ENCODE results near the gene HTT. TPM values are rescaled to one million over a fixed set of nuclear protein-coding genes. Genes with fewer than 3 reads are reported as not detected.

HTT gene
- total and polyA plus RNA-seq, 5 donors, result 13.0 to 25.2 (median 23.1) TPM

DNA sequence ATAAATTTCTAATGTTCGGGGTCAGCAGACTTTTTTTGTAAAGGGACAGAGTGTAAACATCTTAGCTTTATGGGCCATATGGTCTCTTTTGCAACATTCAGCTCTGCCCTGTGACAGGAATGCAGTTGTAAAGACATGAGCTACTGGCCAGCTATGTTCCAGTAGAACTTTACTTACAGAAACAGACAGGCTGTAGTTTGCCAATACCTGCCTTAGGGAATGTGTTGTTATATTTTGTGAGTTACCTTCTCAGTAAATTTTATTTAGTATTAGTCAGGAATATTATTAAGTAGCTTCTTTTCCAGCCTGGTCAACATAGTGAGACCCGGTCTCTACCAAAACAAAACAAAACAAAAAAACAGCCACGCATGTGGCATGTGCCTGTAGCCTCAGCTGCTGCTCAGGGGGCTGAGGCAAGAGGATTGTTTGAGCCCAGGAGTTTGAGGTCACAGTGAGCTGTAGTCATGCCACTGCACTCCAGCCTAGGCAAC lies 48.7 kb downstream of the HTT start:
- peak; percentile 58 to 64 for ATAC-seq

GRCh38 chr4:3124070-3124767 lies 49.7 kb downstream of the HTT start:
- 74% methylated on average over 7 of the region's 7 CpGs for WGBS
- Histone ChIP-seq H3K4me1 (ENCODE audit: control insufficient read depth, insufficient read depth, low read length) (peaks cover 4% of the 10 kb centered on the region), H3K27ac (ENCODE audit: low read length) (no peak overlapping the region)

More for the DNA sequence above, 48.7 kb downstream of the HTT start:
- no peak for DNase-seq
- Histone ChIP-seq H3K4me3 (ENCODE audit: low read length) (no peak overlapping the region), H3K9me3 (ENCODE audit: control insufficient read depth, low read length) (no peaks in the 10 kb centered on the region), H3K27me3 (ENCODE audit: control insufficient read depth, insufficient read depth) (no peaks in the 10 kb centered on the region), H3K4me1 (ENCODE audit: control insufficient read depth, insufficient read depth, low read length) (peaks cover 4% of the 10 kb centered on the region), H3K27ac (ENCODE audit: low read length) (no peak overlapping the region)
- 44% methylated on average over 3 of the region's 3 CpGs for WGBS
- intact Hi-C loops (cut with DNase I), result no loop called here

GRCh38 chr4:3127112-3127511 lies 52.6 kb downstream of the HTT start:
- intact Hi-C loops (cut with DNase I), result no loop called here
- ATAC-seq, result no peak
- 80% methylated on average over 7 of the region's 7 CpGs for WGBS

More at GRCh38 chr4:3124070-3124767, 49.7 kb downstream of the HTT start:
- H3K4me3 ChIP-seq (ENCODE audit: low read length), result no peak overlapping the region
- DNase-seq (no peak), ATAC-seq (no peak)
- intact Hi-C loops (cut with DNase I), result no loop called here
- no peaks in the 10 kb centered on the region for H3K27me3 ChIP-seq (ENCODE audit: control insufficient read depth, insufficient read depth)
- H3K9me3 ChIP-seq (ENCODE audit: control insufficient read depth, low read length), result no peaks in the 10 kb centered on the region

DNA sequence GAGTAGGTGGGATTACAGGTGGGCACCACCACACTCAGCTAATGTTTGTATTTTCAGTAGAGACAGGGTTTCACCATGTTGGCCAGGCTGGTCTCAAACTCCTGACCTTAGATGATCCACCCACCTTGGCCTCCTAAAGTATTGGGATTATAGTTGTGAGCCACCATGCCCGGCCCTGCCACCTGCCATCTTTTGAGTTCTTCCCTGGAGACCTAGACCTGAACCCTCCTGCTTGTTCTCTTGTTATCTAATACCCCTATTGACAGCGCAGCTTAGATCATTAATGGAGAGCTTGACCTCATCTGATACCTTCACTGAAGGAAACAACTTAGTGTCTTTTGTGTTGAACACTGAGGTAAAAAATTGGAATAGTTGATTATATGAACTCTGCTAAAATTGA lies 53.6 kb downstream of the HTT start:
- no peak for DNase-seq
- 95% methylated on average over 2 of the region's 2 CpGs for WGBS
- H3K9me3 ChIP-seq (ENCODE audit: control insufficient read depth, low read length), result no peaks in the 10 kb centered on the region
- H3K4me3 ChIP-seq (ENCODE audit: low read length), result no peak overlapping the region
- intact Hi-C loops (cut with DNase I), result no loop called here
- H3K4me1 ChIP-seq (ENCODE audit: control insufficient read depth, insufficient read depth, low read length), result no peaks in the 10 kb centered on the region
- ATAC-seq, result no peak
- H3K27me3 ChIP-seq (ENCODE audit: control insufficient read depth, insufficient read depth), result no peaks in the 10 kb centered on the region
- H3K27ac ChIP-seq (ENCODE audit: low read length), result no peak overlapping the region

More at GRCh38 chr4:3127112-3127511, 52.6 kb downstream of the HTT start:
- no peak for DNase-seq
- no peak overlapping the region for H3K4me3 ChIP-seq (ENCODE audit: low read length)
- H3K4me1 ChIP-seq (ENCODE audit: control insufficient read depth, insufficient read depth, low read length), result peaks cover 2% of the 10 kb centered on the region
- no peak overlapping the region for H3K27ac ChIP-seq (ENCODE audit: low read length)
- no peaks in the 10 kb centered on the region for H3K27me3 ChIP-seq (ENCODE audit: control insufficient read depth, insufficient read depth)
- no peaks in the 10 kb centered on the region for H3K9me3 ChIP-seq (ENCODE audit: control insufficient read depth, low read length)

DNA sequence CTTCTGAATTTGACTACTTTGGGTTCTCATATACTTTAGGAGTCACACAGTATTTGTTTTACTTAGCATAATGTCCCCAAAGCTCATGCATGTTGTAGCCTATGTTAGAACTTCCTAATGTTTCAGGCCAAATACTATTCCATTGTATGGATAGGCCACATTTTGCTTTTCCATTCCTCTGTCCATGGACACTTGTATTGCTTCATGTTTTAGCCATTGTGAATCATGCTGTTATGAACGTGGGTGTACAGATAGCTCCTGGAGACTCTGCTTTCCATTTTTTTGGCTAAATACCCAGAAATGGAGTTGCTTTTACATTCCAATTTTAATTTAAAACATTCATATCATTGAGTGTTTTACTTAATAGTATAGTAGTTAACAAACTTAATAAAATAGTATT lies 54.5 kb downstream of the HTT start:
- H3K27ac ChIP-seq (ENCODE audit: low read length), result no peak overlapping the region
- intact Hi-C loops (cut with DNase I), result no loop called here
- no peaks in the 10 kb centered on the region for H3K27me3 ChIP-seq (ENCODE audit: control insufficient read depth, insufficient read depth)
- DNase-seq, result no peak
- WGBS, result 60% methylated on average over 1 of the region's 1 CpG
- no peak overlapping the region for H3K4me3 ChIP-seq (ENCODE audit: low read length)
- no peaks in the 10 kb centered on the region for H3K9me3 ChIP-seq (ENCODE audit: control insufficient read depth, low read length)
- no peak for ATAC-seq
- no peaks in the 10 kb centered on the region for H3K4me1 ChIP-seq (ENCODE audit: control insufficient read depth, insufficient read depth, low read length)

GRCh38 chr4:3130201-3130600 lies 55.7 kb downstream of the HTT start:
- no peak overlapping the region for H3K4me3 ChIP-seq (ENCODE audit: low read length)
- WGBS, result 82% methylated on average over 3 of the region's 3 CpGs
- H3K27me3 ChIP-seq (ENCODE audit: control insufficient read depth, insufficient read depth), result no peaks in the 10 kb centered on the region
- ATAC-seq (no peak), DNase-seq (no peak)
- no peaks in the 10 kb centered on the region for H3K4me1 ChIP-seq (ENCODE audit: control insufficient read depth, insufficient read depth, low read length)
- intact Hi-C loops (cut with DNase I), result no loop called here
- no peaks in the 10 kb centered on the region for H3K9me3 ChIP-seq (ENCODE audit: control insufficient read depth, low read length)
- H3K27ac ChIP-seq (ENCODE audit: low read length), result no peak overlapping the region

DNA sequence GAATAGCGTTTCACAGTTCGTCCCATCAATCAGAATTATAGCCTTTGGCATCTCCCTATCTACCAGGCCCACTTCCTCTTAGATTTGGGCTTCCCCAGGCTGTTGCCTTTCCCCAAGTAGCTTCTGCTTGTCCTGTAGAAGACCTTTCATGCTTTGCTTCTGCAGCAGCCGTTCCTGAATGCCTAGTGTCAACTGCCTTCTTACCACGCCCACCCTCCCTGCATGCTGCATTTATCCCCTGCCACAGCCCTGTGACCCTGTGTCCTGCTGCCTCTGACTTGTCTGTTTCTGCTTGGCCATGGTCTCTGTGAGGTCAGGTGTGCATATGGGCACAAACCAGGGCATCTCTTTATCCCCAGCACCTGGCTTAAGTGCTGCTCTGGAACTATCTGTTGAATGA lies 56.3 kb downstream of the HTT start:
- H3K9me3 ChIP-seq (ENCODE audit: control insufficient read depth, low read length), result no peaks in the 10 kb centered on the region
- H3K4me1 ChIP-seq (ENCODE audit: control insufficient read depth, insufficient read depth, low read length), result no peaks in the 10 kb centered on the region
- no peak overlapping the region for H3K27ac ChIP-seq (ENCODE audit: low read length)
- DNase-seq (no peak), ATAC-seq (no peak)
- H3K27me3 ChIP-seq (ENCODE audit: control insufficient read depth, insufficient read depth), result no peaks in the 10 kb centered on the region
- H3K4me3 ChIP-seq (ENCODE audit: low read length), result no peak overlapping the region
- 81% methylated on average over 4 of the region's 4 CpGs for WGBS
- intact Hi-C loops (cut with DNase I), result no loop called here

DNA sequence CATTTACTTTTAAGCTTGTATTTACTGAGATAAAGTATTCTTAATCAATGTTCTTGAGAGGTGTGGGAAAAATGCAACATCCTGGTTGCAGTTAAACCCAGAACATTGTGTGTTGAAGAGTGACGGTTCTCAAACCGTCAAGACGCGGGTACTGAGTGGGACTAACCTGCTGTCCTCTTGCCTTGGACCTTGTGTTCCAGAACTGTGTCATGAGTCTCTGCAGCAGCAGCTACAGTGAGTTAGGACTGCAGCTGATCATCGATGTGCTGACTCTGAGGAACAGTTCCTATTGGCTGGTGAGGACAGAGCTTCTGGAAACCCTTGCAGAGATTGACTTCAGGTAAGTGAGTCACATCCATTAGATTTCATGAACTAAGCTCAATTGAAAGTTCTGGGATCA lies 59.7 kb downstream of the HTT start:
- no peaks in the 10 kb centered on the region for H3K27me3 ChIP-seq (ENCODE audit: control insufficient read depth, insufficient read depth)
- H3K27ac ChIP-seq (ENCODE audit: low read length), result no peak overlapping the region
- no peaks in the 10 kb centered on the region for H3K4me1 ChIP-seq (ENCODE audit: control insufficient read depth, insufficient read depth, low read length)
- no peak overlapping the region for H3K4me3 ChIP-seq (ENCODE audit: low read length)
- no peaks in the 10 kb centered on the region for H3K9me3 ChIP-seq (ENCODE audit: control insufficient read depth, low read length)
- ATAC-seq (no peak), DNase-seq (no peak)
- WGBS, result 93% methylated on average over 5 of the region's 5 CpGs
- intact Hi-C loops (cut with DNase I), result no loop called here

DNA sequence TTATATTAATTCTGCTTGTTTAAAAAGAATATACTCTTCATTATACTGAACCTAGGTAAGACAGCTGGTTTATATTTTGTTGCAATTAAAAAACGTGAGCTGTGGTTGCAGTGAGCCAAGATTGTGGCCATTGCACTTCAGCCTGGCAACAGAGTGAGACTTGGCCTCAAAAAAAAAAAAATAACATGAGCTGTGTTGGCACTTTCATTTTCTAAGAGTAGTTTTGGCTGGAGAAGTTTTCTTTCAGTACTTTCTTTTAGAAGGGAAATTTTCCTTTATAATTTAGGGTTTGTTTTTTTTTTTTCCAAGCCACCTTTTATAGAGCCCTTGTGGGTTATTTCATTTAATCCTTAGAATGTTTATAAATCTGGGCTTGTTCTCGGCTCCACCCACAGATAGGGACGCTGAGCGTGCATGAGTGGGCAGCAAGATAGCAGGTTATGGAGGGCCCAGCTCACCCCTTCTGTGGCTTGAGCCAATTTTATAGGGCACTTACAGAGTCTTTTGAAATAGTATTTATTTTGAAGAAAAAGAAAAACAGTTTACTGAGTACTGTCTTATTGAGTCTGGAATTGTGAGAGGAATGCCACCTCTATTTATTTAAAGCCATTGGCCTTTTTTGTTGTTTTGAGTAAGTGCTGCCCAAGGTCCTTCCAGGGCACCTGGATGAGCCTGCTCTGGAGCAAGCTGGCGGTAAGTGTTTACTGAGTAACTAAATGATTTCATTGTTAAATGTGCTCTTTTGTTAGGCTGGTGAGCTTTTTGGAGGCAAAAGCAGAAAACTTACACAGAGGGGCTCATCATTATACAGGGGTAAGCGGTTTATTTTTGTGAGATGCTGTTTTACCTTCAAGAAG lies 60.9 kb downstream of the HTT start:
- Histone ChIP-seq H3K27ac (ENCODE audit: low read length) (no peak overlapping the region), H3K9me3 (ENCODE audit: control insufficient read depth, low read length) (no peaks in the 10 kb centered on the region), H3K27me3 (ENCODE audit: control insufficient read depth, insufficient read depth) (no peaks in the 10 kb centered on the region), H3K4me1 (ENCODE audit: control insufficient read depth, insufficient read depth, low read length) (no peaks in the 10 kb centered on the region), H3K4me3 (ENCODE audit: low read length) (no peak overlapping the region)
- no peak for DNase-seq
- WGBS, result 51% methylated on average over 6 of the region's 6 CpGs
- ATAC-seq, result peak in 1 of 2 donors; percentile 36
- intact Hi-C loops (cut with DNase I), result no loop called here

DNA sequence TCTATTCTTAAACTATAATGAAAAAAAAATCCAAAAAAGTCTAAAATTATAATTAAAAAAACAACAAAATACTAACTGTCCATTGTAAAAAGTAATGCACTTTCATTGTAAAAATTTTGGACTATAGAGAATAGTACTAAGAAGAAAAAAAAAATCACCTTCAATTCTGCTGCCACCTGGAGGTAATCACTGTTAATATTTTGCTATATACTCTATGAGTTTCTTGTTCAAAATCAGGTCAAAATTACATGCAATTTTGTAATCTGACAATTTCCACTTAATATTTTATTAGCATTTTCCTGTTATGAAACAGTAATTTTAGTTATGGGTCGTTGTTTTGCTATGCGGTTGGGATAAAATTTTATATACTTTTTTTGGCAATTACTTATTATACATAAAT lies 62.0 kb downstream of the HTT start:
- intact Hi-C loops (cut with DNase I), result no loop called here
- ATAC-seq, result no peak
- H3K27ac ChIP-seq (ENCODE audit: low read length), result no peak overlapping the region

GRCh38 chr4:3137908-3138307 lies 63.4 kb downstream of the HTT start:
- no peak for ATAC-seq
- 81% methylated on average over 2 of the region's 2 CpGs for WGBS
- Histone ChIP-seq H3K4me3 (ENCODE audit: low read length) (no peak overlapping the region), H3K4me1 (ENCODE audit: control insufficient read depth, insufficient read depth, low read length) (no peaks in the 10 kb centered on the region), H3K27me3 (ENCODE audit: control insufficient read depth, insufficient read depth) (no peaks in the 10 kb centered on the region), H3K27ac (ENCODE audit: low read length) (no peak overlapping the region), H3K9me3 (ENCODE audit: control insufficient read depth, low read length) (no peaks in the 10 kb centered on the region)
- intact Hi-C loops (cut with DNase I), result no loop called here
- DNase-seq, result no peak

More for the DNA sequence above, 62.0 kb downstream of the HTT start:
- H3K9me3 ChIP-seq (ENCODE audit: control insufficient read depth, low read length), result no peaks in the 10 kb centered on the region
- H3K4me1 ChIP-seq (ENCODE audit: control insufficient read depth, insufficient read depth, low read length), result no peaks in the 10 kb centered on the region
- 96% methylated on average over 2 of the region's 2 CpGs for WGBS
- no peak for DNase-seq
- H3K4me3 ChIP-seq (ENCODE audit: low read length), result no peak overlapping the region
- no peaks in the 10 kb centered on the region for H3K27me3 ChIP-seq (ENCODE audit: control insufficient read depth, insufficient read depth)

All from right cardiac atrium (tissue), 5 donors.